HEK293 (cell line): ENCODE measurements around the gene RRH.

Experiments
- CTCF ChIA-PET: fragments of 350-600 bp; formaldehyde crosslinking; extraction: SDS; loops from one replicate; lab custom pipeline; 2021; ENCODE audit warnings: antibody characterized with exemption; lab: Yijun Ruan, JAX
- POLR2A ChIA-PET: fragments of 300-600 bp; formaldehyde crosslinking; extraction: SDS; loops from one replicate; lab custom pipeline; 2020; ENCODE audit warnings: antibody characterized with exemption, inconsistent platforms; lab: Yijun Ruan, JAX
- H3K27ac ChIP-seq: fragments of 200-500 bp; sonication (Bioruptor generic); 2 replicates; pipeline ENCODE4 v1.5.1; 2014; ENCODE audit warnings: low read depth, low read length, control low read depth, inconsistent platforms; ENCODE audit errors: extremely low read depth
- H3K36me3 ChIP-seq, 2 experiments: fragments of 200-500 bp in 1 of 2; sonication (Bioruptor generic) in 1 of 2; 1 replicate in 1 of 2; 2 replicates in 1 of 2; pipeline ENCODE4 v1.5.1; 2014 to 2017; ENCODE audit warnings: inconsistent platforms in 2 of 2, low read length in 2 of 2; ENCODE audit not compliant: control insufficient read depth in 2 of 2, insufficient read depth in 1 of 2
- H3K4me1 ChIP-seq: fragments of 200-500 bp; sonication (Bioruptor generic); 2 replicates; pipeline ENCODE4 v1.5.1; 2014; ENCODE audit warnings: mild to moderate bottlenecking, low read length, inconsistent platforms; ENCODE audit not compliant: control insufficient read depth, insufficient read depth
- H3K4me3 ChIP-seq: 2 replicates; pipeline ENCODE4 v1.5.1; 2011; ENCODE audit warnings: low read depth, mild to moderate bottlenecking, control low read depth, low read length, moderate library complexity
- H3K9me3 ChIP-seq: fragments of 200-500 bp; sonication (Bioruptor generic); 2 replicates; pipeline ENCODE4 v1.5.1; 2014; ENCODE audit warnings: low read depth, low read length, inconsistent platforms; ENCODE audit not compliant: control insufficient read depth, insufficient read depth
- FEZF1 ChIP-seq: fragments of 450-650 bp; formaldehyde crosslinking; IDR thresholded peaks from 2 replicates; pipeline ENCODE4 v1.5.1; 2016; ENCODE audit warnings: missing biosample characterization, missing genetic modification characterization
- RBAK ChIP-seq: fragments of 450-650 bp; formaldehyde crosslinking; IDR thresholded peaks from 2 replicates; pipeline ENCODE4 v1.5.1; 2016; ENCODE audit warnings: missing biosample characterization, missing genetic modification characterization
- ZFP41 ChIP-seq: fragments of 450-650 bp; formaldehyde crosslinking; IDR thresholded peaks from 2 replicates; pipeline ENCODE4 v1.5.1; 2016; ENCODE audit warnings: missing biosample characterization, missing genetic modification characterization, borderline replicate concordance
- ZNF114 ChIP-seq: fragments of 450-650 bp; formaldehyde crosslinking; IDR thresholded peaks from 2 replicates; pipeline ENCODE4 v1.5.0; 2017; ENCODE audit warnings: missing biosample characterization, missing genetic modification characterization
- ZNF341 ChIP-seq: fragments of 450-650 bp; formaldehyde crosslinking; IDR thresholded peaks from 2 replicates; pipeline ENCODE4; 2016; ENCODE audit warnings: low read depth, missing biosample characterization, missing genetic modification characterization
- ZNF529 ChIP-seq: fragments of 450-650 bp; formaldehyde crosslinking; IDR thresholded peaks from 2 replicates; pipeline ENCODE4 v1.5.1; 2017; ENCODE audit warnings: missing genetic modification characterization, missing biosample characterization; ENCODE audit not compliant: insufficient replicate concordance
- ZNF561 ChIP-seq: fragments of 450-650 bp; IDR thresholded peaks from 2 replicates; pipeline ENCODE4 v1.5.1; 2018; ENCODE audit warnings: missing biosample characterization, missing genetic modification characterization, borderline replicate concordance
- ZNF654 ChIP-seq: fragments of 450-650 bp; formaldehyde crosslinking; IDR thresholded peaks from 2 replicates; pipeline ENCODE4 v1.5.1; 2016; ENCODE audit warnings: low read depth, missing biosample characterization, missing genetic modification characterization
- ZNF768 ChIP-seq: fragments of 450-650 bp; formaldehyde crosslinking; IDR thresholded peaks from 2 replicates; pipeline ENCODE4 v1.5.1; 2018; ENCODE audit warnings: missing biosample characterization, mild to moderate bottlenecking, missing genetic modification characterization
- ZNF843 ChIP-seq: fragments of 450-650 bp; formaldehyde crosslinking; IDR thresholded peaks from 2 replicates; pipeline ENCODE4 v1.5.1; 2016; ENCODE audit warnings: missing biosample characterization, missing genetic modification characterization
- TF ChIP-seq, protein P1 (sequence below): fragments of 450-650 bp; formaldehyde crosslinking; IDR thresholded peaks from 2 replicates; pipeline ENCODE4 v1.5.1; 2016; ENCODE audit warnings: missing biosample characterization, missing genetic modification characterization
- TF ChIP-seq, protein P2 (sequence below): fragments of 450-650 bp; formaldehyde crosslinking; IDR thresholded peaks from 2 replicates; pipeline ENCODE4 v1.5.1; 2016; ENCODE audit warnings: missing biosample characterization, missing genetic modification characterization
- TF ChIP-seq, protein P3 (sequence below): fragments of 450-650 bp; formaldehyde crosslinking; IDR thresholded peaks from 2 replicates; pipeline ENCODE4 v1.5.1; 2016; ENCODE audit warnings: missing biosample characterization, missing genetic modification characterization
- TF ChIP-seq, protein P4 (sequence below): fragments of 450-650 bp; formaldehyde crosslinking; IDR thresholded peaks from 2 replicates; pipeline ENCODE4 v1.5.1; 2017; ENCODE audit warnings: missing biosample characterization, mild to moderate bottlenecking, missing genetic modification characterization, moderate library complexity
- TF ChIP-seq, protein P5 (sequence below): fragments of 450-650 bp; formaldehyde crosslinking; IDR thresholded peaks from 2 replicates; pipeline ENCODE4 v1.5.1; 2017; ENCODE audit warnings: missing biosample characterization, missing genetic modification characterization
- TF ChIP-seq, protein P6 (sequence below): fragments of 450-650 bp; formaldehyde crosslinking; IDR thresholded peaks from 2 replicates; pipeline ENCODE4 v1.5.1; 2017; ENCODE audit warnings: missing biosample characterization, missing genetic modification characterization

RRH gene

DNA sequence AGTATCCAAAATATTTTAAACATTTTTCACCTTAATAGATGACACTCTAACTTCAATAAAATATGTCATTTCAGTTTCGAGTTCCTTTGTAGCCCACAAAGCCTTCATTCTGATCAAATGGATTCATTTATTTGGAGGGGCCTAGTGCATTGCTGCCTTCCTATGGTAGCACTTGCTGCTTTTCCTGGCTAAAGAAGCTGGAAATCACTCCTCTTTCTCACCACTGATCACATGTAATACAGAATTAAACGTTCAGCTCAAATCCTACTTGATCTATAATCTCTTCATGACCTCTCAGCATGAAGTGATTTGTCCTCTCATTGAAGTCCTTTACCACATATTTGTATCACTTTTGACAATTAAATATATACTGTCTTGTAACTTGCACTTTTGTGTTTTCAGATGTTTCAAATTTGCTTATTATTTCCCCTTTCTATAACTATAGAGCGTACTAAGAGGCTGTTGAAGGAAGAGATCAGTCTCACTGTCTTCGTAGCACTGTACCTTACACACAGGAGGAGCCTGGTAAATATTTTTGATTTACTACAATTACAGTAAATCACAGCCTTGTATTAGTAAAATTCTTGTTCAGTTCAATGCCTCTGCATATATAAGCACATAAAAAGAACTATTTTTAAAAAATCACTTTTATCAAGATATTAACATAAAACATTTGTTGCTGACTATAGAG, 26.5 kb upstream of the RRH start (continued):
- TF ChIP-seq, protein P1, sequence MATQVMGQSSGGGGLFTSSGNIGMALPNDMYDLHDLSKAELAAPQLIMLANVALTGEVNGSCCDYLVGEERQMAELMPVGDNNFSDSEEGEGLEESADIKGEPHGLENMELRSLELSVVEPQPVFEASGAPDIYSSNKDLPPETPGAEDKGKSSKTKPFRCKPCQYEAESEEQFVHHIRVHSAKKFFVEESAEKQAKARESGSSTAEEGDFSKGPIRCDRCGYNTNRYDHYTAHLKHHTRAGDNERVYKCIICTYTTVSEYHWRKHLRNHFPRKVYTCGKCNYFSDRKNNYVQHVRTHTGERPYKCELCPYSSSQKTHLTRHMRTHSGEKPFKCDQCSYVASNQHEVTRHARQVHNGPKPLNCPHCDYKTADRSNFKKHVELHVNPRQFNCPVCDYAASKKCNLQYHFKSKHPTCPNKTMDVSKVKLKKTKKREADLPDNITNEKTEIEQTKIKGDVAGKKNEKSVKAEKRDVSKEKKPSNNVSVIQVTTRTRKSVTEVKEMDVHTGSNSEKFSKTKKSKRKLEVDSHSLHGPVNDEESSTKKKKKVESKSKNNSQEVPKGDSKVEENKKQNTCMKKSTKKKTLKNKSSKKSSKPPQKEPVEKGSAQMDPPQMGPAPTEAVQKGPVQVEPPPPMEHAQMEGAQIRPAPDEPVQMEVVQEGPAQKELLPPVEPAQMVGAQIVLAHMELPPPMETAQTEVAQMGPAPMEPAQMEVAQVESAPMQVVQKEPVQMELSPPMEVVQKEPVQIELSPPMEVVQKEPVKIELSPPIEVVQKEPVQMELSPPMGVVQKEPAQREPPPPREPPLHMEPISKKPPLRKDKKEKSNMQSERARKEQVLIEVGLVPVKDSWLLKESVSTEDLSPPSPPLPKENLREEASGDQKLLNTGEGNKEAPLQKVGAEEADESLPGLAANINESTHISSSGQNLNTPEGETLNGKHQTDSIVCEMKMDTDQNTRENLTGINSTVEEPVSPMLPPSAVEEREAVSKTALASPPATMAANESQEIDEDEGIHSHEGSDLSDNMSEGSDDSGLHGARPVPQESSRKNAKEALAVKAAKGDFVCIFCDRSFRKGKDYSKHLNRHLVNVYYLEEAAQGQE (tag by site-specific recombination) = no peak
- TF ChIP-seq ZNF114 (tag by site-specific recombination) = no peak
- TF ChIP-seq ZNF561 = no peak
- TF ChIP-seq ZNF529 (tag by site-specific recombination) = no peak
- no peak for TF ChIP-seq ZNF768 (tag by site-specific recombination)
- no peak for TF ChIP-seq ZNF341 (tag by site-specific recombination)
- TF ChIP-seq, all 188 proteins: peak for 0

DNA sequence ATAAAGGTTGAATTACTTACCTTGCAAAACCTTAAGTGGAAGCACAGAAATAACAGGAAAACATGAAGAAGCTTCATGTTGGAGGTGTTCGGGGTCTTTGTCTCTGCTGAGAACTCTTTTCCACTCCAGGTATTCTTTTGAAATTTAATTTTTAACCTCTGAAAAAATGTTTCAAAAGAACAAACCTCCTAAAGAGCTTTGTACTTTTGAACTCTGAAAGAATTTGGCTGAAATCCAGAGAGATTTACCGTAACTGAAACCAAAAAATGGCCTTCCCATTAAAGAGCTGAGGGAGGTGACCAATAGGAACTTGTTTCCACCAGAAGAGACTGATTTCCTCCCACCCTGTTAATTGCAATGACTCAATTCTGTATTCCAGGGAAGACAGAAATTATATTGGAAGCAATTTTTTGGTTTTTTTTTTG, 25.9 kb upstream of the RRH start, which contains the start of gene CFI:
Gene CFI (minus strand): TSS at position 105 of the 425 bp plus-strand sequence. CDS start 28 bp downstream, at position 77.
- ChIA-PET CTCF (interaction anchor here (0.8 kb wide), 1 partner anchor 109 kb away, joined by 4 read pairs; no protein-coding TSS in a partner anchor), POLR2A (no interaction called here)
- no peak within 1 kb of the TSS for H3K27ac ChIP-seq

DNA sequence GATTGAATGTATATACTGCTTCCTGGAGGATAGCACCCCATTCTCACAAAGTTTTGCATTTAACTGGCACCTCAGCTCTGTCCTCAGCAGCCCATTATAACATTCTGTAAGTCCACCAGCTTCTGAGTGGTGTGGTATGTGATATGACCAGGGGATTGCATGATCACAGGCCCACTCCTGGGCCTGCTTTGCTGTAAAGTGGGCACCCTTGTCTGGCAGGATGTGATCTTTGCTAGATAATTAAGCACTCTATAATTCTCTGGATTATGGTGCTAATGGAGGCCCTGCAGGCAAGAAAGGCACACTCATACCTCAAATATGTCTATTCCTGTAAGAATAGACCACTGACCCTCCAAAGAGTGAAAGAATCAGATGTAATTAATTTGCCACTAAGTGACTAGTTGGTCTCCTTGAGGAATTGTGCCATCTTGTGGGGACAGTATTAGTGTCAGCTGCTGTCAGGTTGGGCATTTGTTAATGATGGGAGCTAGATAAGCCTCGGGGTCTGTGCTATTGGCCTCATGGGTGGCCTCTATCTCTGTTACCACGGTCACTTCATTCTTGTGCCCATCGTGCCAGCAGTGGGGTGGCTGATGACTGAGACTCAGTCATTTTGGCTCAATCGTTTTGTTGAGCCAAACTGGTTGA, 23.7 kb upstream of the RRH start:
- no peaks in the 10 kb centered on the region for H3K36me3 ChIP-seq
- no peaks in the 10 kb centered on the region for H3K4me1 ChIP-seq
- H3K4me3 ChIP-seq = no peak overlapping the region
- POLR2A ChIA-PET = no interaction called here
- no peaks in the 10 kb centered on the region for H3K9me3 ChIP-seq
- CTCF ChIA-PET = interaction anchor here (0.5 to 1.7 kb wide), 8 partner anchors 18 to 381 kb away, joined by 3 to 9 read pairs (median 4); no protein-coding TSS in a partner anchor
- H3K27ac ChIP-seq = no peak overlapping the region
- TF ChIP-seq, protein P2, sequence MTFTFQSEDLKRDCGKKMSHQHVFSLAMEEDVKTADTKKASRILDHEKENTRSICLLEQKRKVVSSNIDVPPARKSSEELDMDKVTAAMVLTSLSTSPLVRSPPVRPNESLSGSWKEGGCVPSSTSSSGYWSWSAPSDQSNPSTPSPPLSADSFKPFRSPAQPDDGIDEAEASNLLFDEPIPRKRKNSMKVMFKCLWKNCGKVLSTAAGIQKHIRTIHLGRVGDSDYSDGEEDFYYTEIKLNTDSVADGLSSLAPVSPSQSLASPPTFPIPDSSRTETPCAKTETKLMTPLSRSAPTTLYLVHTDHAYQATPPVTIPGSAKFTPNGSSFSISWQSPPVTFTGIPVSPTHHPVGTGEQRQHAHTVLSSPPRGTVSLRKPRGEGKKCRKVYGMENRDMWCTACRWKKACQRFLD (tag by site-specific recombination) = no peak
- TF ChIP-seq, protein P3, sequence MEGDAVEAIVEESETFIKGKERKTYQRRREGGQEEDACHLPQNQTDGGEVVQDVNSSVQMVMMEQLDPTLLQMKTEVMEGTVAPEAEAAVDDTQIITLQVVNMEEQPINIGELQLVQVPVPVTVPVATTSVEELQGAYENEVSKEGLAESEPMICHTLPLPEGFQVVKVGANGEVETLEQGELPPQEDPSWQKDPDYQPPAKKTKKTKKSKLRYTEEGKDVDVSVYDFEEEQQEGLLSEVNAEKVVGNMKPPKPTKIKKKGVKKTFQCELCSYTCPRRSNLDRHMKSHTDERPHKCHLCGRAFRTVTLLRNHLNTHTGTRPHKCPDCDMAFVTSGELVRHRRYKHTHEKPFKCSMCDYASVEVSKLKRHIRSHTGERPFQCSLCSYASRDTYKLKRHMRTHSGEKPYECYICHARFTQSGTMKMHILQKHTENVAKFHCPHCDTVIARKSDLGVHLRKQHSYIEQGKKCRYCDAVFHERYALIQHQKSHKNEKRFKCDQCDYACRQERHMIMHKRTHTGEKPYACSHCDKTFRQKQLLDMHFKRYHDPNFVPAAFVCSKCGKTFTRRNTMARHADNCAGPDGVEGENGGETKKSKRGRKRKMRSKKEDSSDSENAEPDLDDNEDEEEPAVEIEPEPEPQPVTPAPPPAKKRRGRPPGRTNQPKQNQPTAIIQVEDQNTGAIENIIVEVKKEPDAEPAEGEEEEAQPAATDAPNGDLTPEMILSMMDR (tag by site-specific recombination) = peak; percentile 31; the same call in 1 of the 2 replicates
- TF ChIP-seq ZFP41 (tag by site-specific recombination) = no peak
- TF ChIP-seq, protein P4, sequence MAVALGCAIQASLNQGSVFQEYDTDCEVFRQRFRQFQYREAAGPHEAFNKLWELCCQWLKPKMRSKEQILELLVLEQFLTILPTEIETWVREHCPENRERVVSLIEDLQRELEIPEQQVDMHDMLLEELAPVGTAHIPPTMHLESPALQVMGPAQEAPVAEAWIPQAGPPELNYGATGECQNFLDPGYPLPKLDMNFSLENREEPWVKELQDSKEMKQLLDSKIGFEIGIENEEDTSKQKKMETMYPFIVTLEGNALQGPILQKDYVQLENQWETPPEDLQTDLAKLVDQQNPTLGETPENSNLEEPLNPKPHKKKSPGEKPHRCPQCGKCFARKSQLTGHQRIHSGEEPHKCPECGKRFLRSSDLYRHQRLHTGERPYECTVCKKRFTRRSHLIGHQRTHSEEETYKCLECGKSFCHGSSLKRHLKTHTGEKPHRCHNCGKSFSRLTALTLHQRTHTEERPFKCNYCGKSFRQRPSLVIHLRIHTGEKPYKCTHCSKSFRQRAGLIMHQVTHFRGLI (tag by site-specific recombination) = 0 out of 2 replicates have a peak, but pooled peaks have one; percentile 47
- no peak for TF ChIP-seq RBAK (tag by site-specific recombination)
- peak; percentile 76 for TF ChIP-seq ZNF654 (tag by site-specific recombination)
- TF ChIP-seq, all 188 proteins: peak for 3

More for the DNA sequence above, 25.9 kb upstream of the RRH start, which contains the start of gene CFI:
- H3K4me1 ChIP-seq = no peaks in the 10 kb centered on the region
- TF ChIP-seq ZNF843 (tag by site-specific recombination) (no peak), FEZF1 (tag by site-specific recombination) (peak; percentile 28; the same call in 1 of the 2 replicates)
- TF ChIP-seq, protein P5, sequence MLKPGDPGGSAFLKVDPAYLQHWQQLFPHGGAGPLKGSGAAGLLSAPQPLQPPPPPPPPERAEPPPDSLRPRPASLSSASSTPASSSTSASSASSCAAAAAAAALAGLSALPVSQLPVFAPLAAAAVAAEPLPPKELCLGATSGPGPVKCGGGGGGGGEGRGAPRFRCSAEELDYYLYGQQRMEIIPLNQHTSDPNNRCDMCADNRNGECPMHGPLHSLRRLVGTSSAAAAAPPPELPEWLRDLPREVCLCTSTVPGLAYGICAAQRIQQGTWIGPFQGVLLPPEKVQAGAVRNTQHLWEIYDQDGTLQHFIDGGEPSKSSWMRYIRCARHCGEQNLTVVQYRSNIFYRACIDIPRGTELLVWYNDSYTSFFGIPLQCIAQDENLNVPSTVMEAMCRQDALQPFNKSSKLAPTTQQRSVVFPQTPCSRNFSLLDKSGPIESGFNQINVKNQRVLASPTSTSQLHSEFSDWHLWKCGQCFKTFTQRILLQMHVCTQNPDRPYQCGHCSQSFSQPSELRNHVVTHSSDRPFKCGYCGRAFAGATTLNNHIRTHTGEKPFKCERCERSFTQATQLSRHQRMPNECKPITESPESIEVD (tag by site-specific recombination) = 0 out of 2 replicates have a peak, but pooled peaks have one; percentile 29
- TF ChIP-seq, protein P6, sequence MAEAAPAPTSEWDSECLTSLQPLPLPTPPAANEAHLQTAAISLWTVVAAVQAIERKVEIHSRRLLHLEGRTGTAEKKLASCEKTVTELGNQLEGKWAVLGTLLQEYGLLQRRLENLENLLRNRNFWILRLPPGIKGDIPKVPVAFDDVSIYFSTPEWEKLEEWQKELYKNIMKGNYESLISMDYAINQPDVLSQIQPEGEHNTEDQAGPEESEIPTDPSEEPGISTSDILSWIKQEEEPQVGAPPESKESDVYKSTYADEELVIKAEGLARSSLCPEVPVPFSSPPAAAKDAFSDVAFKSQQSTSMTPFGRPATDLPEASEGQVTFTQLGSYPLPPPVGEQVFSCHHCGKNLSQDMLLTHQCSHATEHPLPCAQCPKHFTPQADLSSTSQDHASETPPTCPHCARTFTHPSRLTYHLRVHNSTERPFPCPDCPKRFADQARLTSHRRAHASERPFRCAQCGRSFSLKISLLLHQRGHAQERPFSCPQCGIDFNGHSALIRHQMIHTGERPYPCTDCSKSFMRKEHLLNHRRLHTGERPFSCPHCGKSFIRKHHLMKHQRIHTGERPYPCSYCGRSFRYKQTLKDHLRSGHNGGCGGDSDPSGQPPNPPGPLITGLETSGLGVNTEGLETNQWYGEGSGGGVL (tag by site-specific recombination) = no peak
- TF ChIP-seq, all 188 proteins: peak for 2
- no peaks in the 10 kb centered on the region for H3K36me3 ChIP-seq
- no peak within 1 kb of the TSS for H3K4me3 ChIP-seq
- H3K9me3 ChIP-seq = no peaks in the 10 kb centered on the region
